ENCODE results near the gene BLID. TPM values are rescaled to one million over a fixed set of nuclear protein-coding genes. Genes with fewer than 3 reads are reported as not detected.
A peak's percentile ranks its signal among the peaks of the same experiment; 100 is the strongest.

The BLID gene
- total and polyA plus RNA-seq, 2 donors from 2014 or later = not detected

GRCh38 chr11:122120096-122120495 is 4.1 kb upstream of the BLID start:
- H3K4me3 ChIP-seq (ENCODE audit: low read length in 3 of 3) = no peak overlapping the region
- no peaks in the 10 kb centered on the region for H3K27me3 ChIP-seq (ENCODE audit: control insufficient read depth, insufficient read depth, low read length)
- DNase-seq = peak in 1 of 5 donors; percentile 29
- intact Hi-C loops (cut with DNase I) = no loop called here
- H3K4me1 ChIP-seq (ENCODE audit: control insufficient read depth in 2 of 3, insufficient read depth in 2 of 3, low read depth in 1 of 3, low read length in 3 of 3) = no peaks in the 10 kb centered on the region
- no peak for TF ChIP-seq CTCF (IDR thresholded peaks at IDR 0.05; ENCODE audit: borderline replicate concordance, extremely low read depth, insufficient read depth)
- H3K27ac ChIP-seq (ENCODE audit: low read depth in 2 of 2, low read length in 2 of 2) = no peak overlapping the region
- no peak for FAIRE-seq
- H3K9ac ChIP-seq (ENCODE audit: low read length in 3 of 3) = no peak overlapping the region
- no peaks in the 10 kb centered on the region for H3K36me3 ChIP-seq (ENCODE audit: control insufficient read depth in 2 of 3, insufficient read depth in 3 of 3, low read length in 3 of 3)
- no peaks in the 10 kb centered on the region for H3K9me3 ChIP-seq (ENCODE audit: control insufficient read depth in 2 of 3, insufficient read depth in 1 of 3, low read length in 3 of 3)

GRCh38 chr11:122116591-122116990 is 576 bp upstream of the BLID start:
- no peak for DNase-seq
- H3K36me3 ChIP-seq (ENCODE audit: control insufficient read depth in 2 of 3, insufficient read depth in 3 of 3, low read length in 3 of 3) = no peaks in the 10 kb centered on the region
- no peak overlapping the region for H3K4me3 ChIP-seq (ENCODE audit: low read length in 3 of 3)
- TF ChIP-seq CTCF (IDR thresholded peaks at IDR 0.05; ENCODE audit: borderline replicate concordance, extremely low read depth, insufficient read depth) = no peak
- no peaks in the 10 kb centered on the region for H3K4me1 ChIP-seq (ENCODE audit: control insufficient read depth in 2 of 3, insufficient read depth in 2 of 3, low read depth in 1 of 3, low read length in 3 of 3)
- no peak overlapping the region for H3K9ac ChIP-seq (ENCODE audit: low read length in 3 of 3)
- H3K27ac ChIP-seq (ENCODE audit: low read depth in 2 of 2, low read length in 2 of 2) = no peak overlapping the region
- intact Hi-C loops (cut with DNase I) = no loop called here
- no peak for FAIRE-seq
- no peaks in the 10 kb centered on the region for H3K27me3 ChIP-seq (ENCODE audit: control insufficient read depth, insufficient read depth, low read length)
- H3K9me3 ChIP-seq (ENCODE audit: control insufficient read depth in 2 of 3, insufficient read depth in 1 of 3, low read length in 3 of 3) = no peaks in the 10 kb centered on the region

DNA sequence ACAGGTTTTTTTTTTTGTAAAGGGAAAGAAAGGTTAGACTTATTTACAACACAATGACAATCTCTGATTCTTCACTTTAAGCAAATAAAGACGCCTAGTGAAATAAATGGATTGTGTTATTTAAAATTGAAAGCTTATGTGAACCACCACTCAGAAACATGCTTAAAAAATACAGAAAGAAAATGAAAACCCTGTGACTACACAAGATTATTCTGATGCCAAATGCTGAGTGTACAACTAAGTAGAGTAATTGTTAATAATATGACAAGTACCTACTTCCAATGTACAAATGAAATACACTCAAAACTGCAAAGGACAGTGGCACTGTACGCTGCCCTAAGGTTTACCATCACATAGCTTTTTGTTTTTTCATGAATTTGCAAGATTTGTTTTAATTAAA is 1.0 kb downstream of the BLID start:
- FAIRE-seq (no peak), DNase-seq (no peak)
- Histone ChIP-seq H3K9ac (ENCODE audit: low read length in 3 of 3) (no peak overlapping the region), H3K4me3 (ENCODE audit: low read length in 3 of 3) (no peak overlapping the region), H3K36me3 (ENCODE audit: control insufficient read depth in 2 of 3, insufficient read depth in 3 of 3, low read length in 3 of 3) (no peaks in the 10 kb centered on the region), H3K27me3 (ENCODE audit: control insufficient read depth, insufficient read depth, low read length) (no peaks in the 10 kb centered on the region), H3K4me1 (ENCODE audit: control insufficient read depth in 2 of 3, insufficient read depth in 2 of 3, low read depth in 1 of 3, low read length in 3 of 3) (no peaks in the 10 kb centered on the region), H3K9me3 (ENCODE audit: control insufficient read depth in 2 of 3, insufficient read depth in 1 of 3, low read length in 3 of 3) (no peaks in the 10 kb centered on the region), H3K27ac (ENCODE audit: low read depth in 2 of 2, low read length in 2 of 2) (no peak overlapping the region)
- TF ChIP-seq CTCF (IDR thresholded peaks at IDR 0.05; ENCODE audit: borderline replicate concordance, extremely low read depth, insufficient read depth) = no peak
- intact Hi-C loops (cut with DNase I) = no loop called here

All from kidney (tissue), 14 donors.